PC-9 (cell line): ENCODE results near the gene ADAMTSL1.

Source experiments
- CTCF ChIP-seq: fragments of 200-600 bp; sonication (generic); conservative IDR thresholded peaks from 2 replicates; pipeline ENCODE4 v1.6.1; 2017; ENCODE audit warnings: mixed run types, antibody characterized with exemption, mild to moderate bottlenecking, moderate library complexity
- EZH2 ChIP-seq: fragments of 200-600 bp; sonication (generic); IDR thresholded peaks from 2 replicates; pipeline ENCODE4 v1.8.0; 2017; ENCODE audit warnings: antibody characterized with exemption, low read depth

DNA sequence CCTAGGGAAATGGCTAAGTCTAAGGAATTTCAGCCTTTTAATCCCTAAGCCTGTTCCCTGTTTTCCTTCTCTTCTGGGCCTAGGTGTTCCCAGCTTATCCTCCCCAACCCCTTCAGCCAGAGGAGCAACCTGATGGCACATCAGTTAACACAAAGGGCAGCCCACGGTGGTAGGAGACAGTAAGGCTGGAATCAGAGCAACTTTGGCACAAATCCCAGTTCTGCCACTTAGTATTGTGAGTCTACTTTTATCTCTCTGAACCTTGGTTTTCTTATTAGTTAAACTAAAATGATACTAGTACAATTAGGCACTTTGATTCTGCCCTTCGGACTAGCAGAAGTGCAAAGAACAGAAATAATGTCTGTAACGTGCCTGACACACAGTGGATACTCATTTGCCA is 312.2 kb downstream of the ADAMTSL1 start:
- TF ChIP-seq CTCF (no peak), EZH2 (no peak)
